ENCODE data around the gene TP53AIP1. TPM values are rescaled to one million over a fixed set of nuclear protein-coding genes. Genes with fewer than 3 reads are reported as not detected.

Gene TP53AIP1
- total and polyA plus RNA-seq, 2 experiments from 2014 or later, result 0.83 TPM; not detected in 1

DNA sequence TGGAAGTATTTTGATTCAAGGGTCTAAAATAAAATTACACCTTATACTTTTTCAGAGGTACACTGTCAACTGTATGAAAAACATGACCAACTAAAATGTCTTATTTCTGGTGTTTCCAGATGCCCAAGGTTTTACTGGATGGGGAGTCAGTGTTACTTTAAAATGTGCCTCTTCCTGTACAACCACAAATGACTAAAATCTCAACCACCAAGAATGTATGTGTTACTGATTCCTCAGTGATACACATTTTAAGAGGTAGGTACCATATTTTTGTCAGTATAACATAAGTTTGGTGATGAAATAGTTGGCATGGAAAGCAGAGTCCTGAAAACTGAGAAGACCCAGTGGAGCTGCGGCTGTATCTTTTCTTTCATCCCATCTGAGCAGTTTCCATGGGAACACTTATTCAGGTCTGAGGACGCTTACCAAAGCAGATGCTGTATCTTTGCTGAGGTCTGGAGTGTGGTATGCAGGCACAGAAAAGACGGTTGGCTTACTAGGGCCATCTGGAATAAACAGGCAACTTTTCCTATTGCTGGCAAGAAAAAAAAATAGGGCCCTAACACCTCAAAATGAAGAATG lies 21.2 kb upstream of the TP53AIP1 start:
- peak in 1 of 2 donors; percentile 6 for DNase-seq (ENCODE audit: low read depth in 1 of 2, low spot score in 1 of 2)

DNA sequence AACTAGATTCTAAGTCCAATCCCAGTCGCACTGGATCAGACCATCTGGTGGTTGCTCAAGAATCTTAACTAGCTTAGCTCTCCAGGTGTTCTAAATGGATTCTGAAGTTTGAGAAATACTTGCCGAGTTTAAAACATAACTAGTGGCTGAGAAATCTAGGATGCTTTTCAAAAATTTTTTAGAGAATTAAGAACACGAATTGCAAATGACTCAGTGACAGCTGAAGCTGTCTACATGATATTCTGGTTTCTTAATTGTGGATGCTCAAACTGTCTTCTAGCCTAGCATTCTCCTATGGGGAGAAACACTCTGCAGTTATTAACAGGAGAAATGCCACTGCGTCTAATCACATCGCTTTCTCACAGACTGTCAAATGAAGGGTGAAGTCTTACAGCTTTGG lies 20.2 kb upstream of the TP53AIP1 start:
- TF ChIP-seq, protein P1, sequence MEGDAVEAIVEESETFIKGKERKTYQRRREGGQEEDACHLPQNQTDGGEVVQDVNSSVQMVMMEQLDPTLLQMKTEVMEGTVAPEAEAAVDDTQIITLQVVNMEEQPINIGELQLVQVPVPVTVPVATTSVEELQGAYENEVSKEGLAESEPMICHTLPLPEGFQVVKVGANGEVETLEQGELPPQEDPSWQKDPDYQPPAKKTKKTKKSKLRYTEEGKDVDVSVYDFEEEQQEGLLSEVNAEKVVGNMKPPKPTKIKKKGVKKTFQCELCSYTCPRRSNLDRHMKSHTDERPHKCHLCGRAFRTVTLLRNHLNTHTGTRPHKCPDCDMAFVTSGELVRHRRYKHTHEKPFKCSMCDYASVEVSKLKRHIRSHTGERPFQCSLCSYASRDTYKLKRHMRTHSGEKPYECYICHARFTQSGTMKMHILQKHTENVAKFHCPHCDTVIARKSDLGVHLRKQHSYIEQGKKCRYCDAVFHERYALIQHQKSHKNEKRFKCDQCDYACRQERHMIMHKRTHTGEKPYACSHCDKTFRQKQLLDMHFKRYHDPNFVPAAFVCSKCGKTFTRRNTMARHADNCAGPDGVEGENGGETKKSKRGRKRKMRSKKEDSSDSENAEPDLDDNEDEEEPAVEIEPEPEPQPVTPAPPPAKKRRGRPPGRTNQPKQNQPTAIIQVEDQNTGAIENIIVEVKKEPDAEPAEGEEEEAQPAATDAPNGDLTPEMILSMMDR (IDR thresholded peaks at IDR 0.05; ENCODE audit: low read depth, low read length), result no peak
- H3K36me3 ChIP-seq, result no peaks in the 10 kb centered on the region
- DNase-seq (ENCODE audit: low read depth in 1 of 2, low spot score in 1 of 2), result no peak
- peaks cover 3% of the 10 kb centered on the region for H3K4me1 ChIP-seq (ENCODE audit: low read depth)
- H3K4me3 ChIP-seq, result no peak overlapping the region
- H3K27ac ChIP-seq, result no peak overlapping the region
- no peaks in the 10 kb centered on the region for H3K27me3 ChIP-seq
- no peaks in the 10 kb centered on the region for H3K9me3 ChIP-seq (ENCODE audit: low read depth)

More for the DNA sequence above, 21.2 kb upstream of the TP53AIP1 start:
- TF ChIP-seq, protein P1 (IDR thresholded peaks at IDR 0.05; ENCODE audit: low read depth, low read length), result no peak
- H3K4me3 ChIP-seq, result no peak overlapping the region
- H3K9me3 ChIP-seq (ENCODE audit: low read depth), result no peaks in the 10 kb centered on the region
- H3K27me3 ChIP-seq, result no peaks in the 10 kb centered on the region
- peaks cover 3% of the 10 kb centered on the region for H3K4me1 ChIP-seq (ENCODE audit: low read depth)
- no peaks in the 10 kb centered on the region for H3K36me3 ChIP-seq
- no peak overlapping the region for H3K27ac ChIP-seq

DNA sequence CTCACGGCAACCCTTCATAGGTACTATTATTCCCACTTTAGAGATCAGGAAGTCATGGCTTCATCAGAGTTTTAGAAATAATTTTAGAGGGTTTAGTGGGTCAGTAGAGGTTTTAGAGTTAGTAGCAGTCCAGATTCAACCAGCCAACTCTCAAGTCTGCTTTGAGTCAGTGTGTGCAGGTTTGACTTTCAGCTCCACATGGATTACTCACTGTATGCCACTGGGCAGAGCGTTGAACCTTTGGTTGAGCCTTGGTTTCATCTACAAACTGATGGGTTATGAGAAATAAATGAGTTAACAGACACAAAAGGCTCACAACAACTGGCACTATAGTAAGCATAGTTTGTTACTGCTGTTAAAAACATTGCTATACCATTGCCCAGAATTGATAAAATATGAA lies 19.0 kb upstream of the TP53AIP1 start:
- DNase-seq (ENCODE audit: low read depth in 1 of 2, low spot score in 1 of 2), result no peak
- TF ChIP-seq, protein P1 (IDR thresholded peaks at IDR 0.05; ENCODE audit: low read depth, low read length), result no peak
- no peaks in the 10 kb centered on the region for H3K27me3 ChIP-seq
- H3K27ac ChIP-seq, result no peak overlapping the region
- no peak overlapping the region for H3K4me3 ChIP-seq
- no peaks in the 10 kb centered on the region for H3K9me3 ChIP-seq (ENCODE audit: low read depth)
- H3K36me3 ChIP-seq, result no peaks in the 10 kb centered on the region
- H3K4me1 ChIP-seq (ENCODE audit: low read depth), result peaks cover 3% of the 10 kb centered on the region

DNA sequence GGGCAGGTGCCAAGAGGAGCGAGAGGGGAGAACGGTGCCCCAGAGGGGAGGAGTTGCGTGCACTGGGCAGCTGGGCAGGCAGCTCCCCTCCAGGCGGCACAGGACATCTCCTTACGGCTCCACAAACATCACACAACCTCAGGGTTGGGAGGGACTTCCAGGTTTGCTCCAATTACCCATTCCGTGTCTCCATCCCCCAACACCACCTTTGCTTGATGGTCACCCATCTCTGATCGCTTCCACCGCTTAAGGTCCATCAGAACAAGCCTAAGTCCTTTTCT lies 14.5 kb upstream of the TP53AIP1 start:
- no peak for DNase-seq (ENCODE audit: low read depth in 1 of 2, low spot score in 1 of 2)
- Histone ChIP-seq H3K36me3 (no peaks in the 10 kb centered on the region), H3K27me3 (no peaks in the 10 kb centered on the region), H3K4me1 (ENCODE audit: low read depth) (no peaks in the 10 kb centered on the region), H3K9me3 (ENCODE audit: low read depth) (no peaks in the 10 kb centered on the region), H3K4me3 (no peak overlapping the region), H3K27ac (no peak overlapping the region)
- TF ChIP-seq, protein P1 (IDR thresholded peaks at IDR 0.05; ENCODE audit: low read depth, low read length), result no peak

DNA sequence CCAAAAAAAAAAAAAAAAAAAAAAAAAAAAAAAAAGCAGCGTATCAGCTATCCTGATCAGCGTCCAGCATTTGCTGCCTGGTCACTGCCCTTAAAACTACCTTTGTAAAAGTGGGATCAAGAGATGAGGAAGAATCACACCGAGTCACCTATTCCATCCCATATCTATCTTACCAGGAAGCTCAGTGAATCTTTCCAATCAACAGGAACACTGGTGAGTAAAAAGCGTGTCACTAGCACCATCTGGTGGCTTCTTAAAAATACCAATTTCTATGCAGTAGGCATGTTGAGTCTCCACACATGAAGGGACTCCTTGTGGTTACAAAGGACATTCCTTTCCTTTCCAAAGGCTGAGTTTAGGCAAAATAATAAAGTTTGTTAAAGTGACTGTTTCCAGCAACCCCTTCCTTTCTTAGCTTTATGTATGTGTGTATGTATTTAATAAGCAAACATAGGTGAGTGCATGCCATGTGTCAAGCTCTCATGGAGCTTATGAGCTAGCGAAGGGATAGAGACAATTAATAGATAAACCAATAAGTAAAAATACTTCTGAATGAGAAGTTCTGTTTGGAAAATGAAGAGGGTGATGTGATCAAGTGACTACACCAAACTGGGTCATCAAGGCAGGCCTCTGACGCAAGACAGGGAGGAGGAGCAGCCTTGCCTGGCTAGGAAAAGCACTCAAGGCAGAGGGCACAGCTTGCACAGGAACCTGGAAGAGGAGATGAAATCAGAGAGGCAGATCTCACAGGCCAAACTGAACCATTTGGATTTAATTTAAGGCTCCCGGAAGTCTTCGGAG lies 13.9 kb upstream of the TP53AIP1 start:
- TF ChIP-seq, protein P1 (IDR thresholded peaks at IDR 0.05; ENCODE audit: low read depth, low read length), result peak; percentile 69

More for the DNA sequence above, 13.9 kb upstream of the TP53AIP1 start:
- Histone ChIP-seq H3K4me3 (no peak overlapping the region), H3K4me1 (ENCODE audit: low read depth) (no peaks in the 10 kb centered on the region), H3K27ac (no peak overlapping the region), H3K36me3 (no peaks in the 10 kb centered on the region), H3K9me3 (ENCODE audit: low read depth) (no peaks in the 10 kb centered on the region), H3K27me3 (no peaks in the 10 kb centered on the region)
- peak; percentile 78 to 83 for DNase-seq (ENCODE audit: low read depth in 1 of 2, low spot score in 1 of 2)
